ENCODE results near the gene ATP2A2. TPM values are rescaled to one million over a fixed set of nuclear protein-coding genes. Genes with fewer than 3 reads are reported as not detected.

ATP2A2 gene
- total and polyA plus RNA-seq, 2 of the 8 experiments (the other 6 are each of a cell fraction or from before 2014, with no cell fraction given): 86.1 to 271 TPM

DNA sequence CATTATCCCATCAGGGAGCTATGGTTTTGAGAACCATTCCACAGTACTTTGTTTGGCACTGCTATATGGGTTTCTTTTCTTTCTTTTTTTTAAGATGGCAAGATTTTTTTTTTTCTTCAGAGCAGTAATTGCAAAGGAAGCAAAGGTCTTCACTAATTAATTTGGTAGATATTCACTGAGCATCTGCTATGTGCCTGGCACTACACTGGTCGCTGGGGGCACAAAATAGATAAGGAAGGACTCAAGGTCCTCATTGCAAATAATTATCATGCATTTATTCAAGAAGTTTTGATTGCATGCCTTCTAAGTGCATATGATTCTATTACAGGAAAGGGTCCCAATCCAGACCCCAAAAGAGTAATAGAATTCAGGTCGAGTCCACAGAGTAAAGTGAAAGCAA lies 10.0 kb upstream of the ATP2A2 start:
- H4K20me1 ChIP-seq (replicated peaks in 1 of 2; ENCODE audit: control insufficient read depth in 1 of 2, insufficient read depth in 2 of 2, low read length in 2 of 2): no peaks in the 10 kb centered on the region
- ChIA-PET CTCF (ENCODE audit: partially characterized antibody) (interaction anchor here (0.6 kb wide), 1 partner anchor 24 kb away, joined by 3 read pairs; no protein-coding TSS in a partner anchor), POLR2A (ENCODE audit: partially characterized antibody) (interaction anchor here (4.1 kb wide), 1 partner anchor 10 kb away, joined by 41 read pairs; the partner anchor contains the start of gene ATP2A2)
- no peak overlapping the region for H2BK20ac ChIP-seq (ENCODE audit: low read length)
- no peaks in the 10 kb centered on the region for H3K36me3 ChIP-seq (ENCODE audit: control insufficient read depth in 2 of 4, insufficient read depth in 4 of 4, low read length in 3 of 4)
- H3K27ac ChIP-seq (ENCODE audit: low read depth, low read length): no peak overlapping the region
- H3K79me2 ChIP-seq (ENCODE audit: control insufficient read depth in 1 of 2, insufficient read depth in 2 of 2, low read length in 2 of 2): no peaks in the 10 kb centered on the region
- no peak overlapping the region for H4K91ac ChIP-seq (replicated peaks; ENCODE audit: insufficient read length, low read length)
- no peak for TF ChIP-seq CBX5 (IDR thresholded peaks at IDR 0.05; ENCODE audit: low read depth, low read length)
- no peak for TF ChIP-seq SP2 (IDR thresholded peaks at IDR 0.05; ENCODE audit: low read length)
- TF ChIP-seq CEBPB (IDR thresholded peaks at IDR 0.05; ENCODE audit: low read depth, low read length): no peak
- TF ChIP-seq RFX5 (IDR thresholded peaks at IDR 0.05; ENCODE audit: borderline replicate concordance, low read depth, low read length): no peak
- TF ChIP-seq SP4 (IDR thresholded peaks at IDR 0.05; ENCODE audit: low read length): no peak
- no peak for TF ChIP-seq CTBP2 (IDR thresholded peaks at IDR 0.05; ENCODE audit: borderline replicate concordance, insufficient read depth, insufficient read length, low read length)
- no peak for TF ChIP-seq GTF2F1 (IDR thresholded peaks at IDR 0.05; ENCODE audit: borderline replicate concordance, low read depth, low read length)
- no peak overlapping the region for H2BK5ac ChIP-seq (ENCODE audit: low read depth, low read length)
- FAIRE-seq: no peak
- no peak overlapping the region for H2AK5ac ChIP-seq (ENCODE audit: low read depth, low read length)
- H4K8ac ChIP-seq (ENCODE audit: extremely low read depth, insufficient read depth, low read length): no peak overlapping the region
- no peaks in the 10 kb centered on the region; the same call in 1 of the 2 replicates for H3K79me1 ChIP-seq (ENCODE audit: low read depth, low read length)
- no peak overlapping the region for H2BK12ac ChIP-seq (ENCODE audit: low read depth, low read length)
- no peak overlapping the region for H4K5ac ChIP-seq (ENCODE audit: insufficient read length, low read depth, low read length)
- no peak overlapping the region for H3K4me2 ChIP-seq (ENCODE audit: insufficient read depth in 1 of 2, low read depth in 2 of 2, low read length in 2 of 2)
- no peaks in the 10 kb centered on the region for H3K9me3 ChIP-seq (ENCODE audit: insufficient read depth in 2 of 2, low read depth in 1 of 2, low read length in 1 of 2)
- H2BK120ac ChIP-seq (replicated peaks; ENCODE audit: low read depth, low read length): no peak overlapping the region
- H3K4me3 ChIP-seq (ENCODE audit: extremely low read depth in 1 of 4, insufficient read depth in 2 of 4, low read depth in 3 of 4, low read length in 4 of 4): no peak overlapping the region
- H3K56ac ChIP-seq (replicated peaks; ENCODE audit: insufficient read length, low read depth, low read length): no peak overlapping the region
- no peaks in the 10 kb centered on the region for H3K27me3 ChIP-seq (replicated peaks in 1 of 4; ENCODE audit: control insufficient read depth in 3 of 4, extremely low read depth in 1 of 4, insufficient read depth in 3 of 4, low read length in 3 of 4)
- no peak overlapping the region for H2AFZ ChIP-seq (ENCODE audit: low read length)
- H3K9ac ChIP-seq (replicated peaks in 1 of 4; ENCODE audit: extremely low read depth in 1 of 4, low read depth in 3 of 4, low read length in 3 of 4): no peak overlapping the region
- H3K14ac ChIP-seq (ENCODE audit: insufficient read length): no peak overlapping the region
- whole genome bisulfite sequencing, 2 experiments (ENCODE audit: extremely low coverage in 1 of 2, insufficient coverage in 1 of 2, insufficient read length in 1 of 2, insufficient replicate concordance in 2 of 2, low coverage in 1 of 2, low lambda C conversion rate in 2 of 2, missing lambda C conversion rate in 1 of 2): 82% methylated on average over 2 of the region's 2 CpGs; no CpG with 5 or more reads in 1 of the 2 experiments
- no peak overlapping the region for H3K18ac ChIP-seq (ENCODE audit: extremely low read depth, low read length)
- no peak overlapping the region for H3K23ac ChIP-seq (ENCODE audit: insufficient read length)
- H3K23me2 ChIP-seq (ENCODE audit: low read depth, low read length): no peaks in the 10 kb centered on the region
- H3K4me1 ChIP-seq (replicated peaks in 1 of 4; ENCODE audit: control insufficient read depth in 3 of 4, insufficient read depth in 4 of 4, low read length in 3 of 4): peaks cover 9 to 17% (median 14%) of the 10 kb centered on the region in 4 experiments
- H2BK15ac ChIP-seq (ENCODE audit: low read length): no peak overlapping the region
- no peak for DNase-seq (ENCODE audit: low read depth in 1 of 2, low spot score in 2 of 2)
- H3K4ac ChIP-seq (replicated peaks; ENCODE audit: insufficient read length, low read depth, low read length): no peak overlapping the region
